ENCODE measurements around the gene DDX39A. TPM values are rescaled to one million over a fixed set of nuclear protein-coding genes. Genes with fewer than 3 reads are reported as not detected.

The DDX39A gene
- total and polyA plus RNA-seq, 2 of the 8 experiments (the other 6 are each of a cell fraction or from before 2014, with no cell fraction given): 139 TPM

- no peak overlapping the region for H3K18ac ChIP-seq (ENCODE audit: extremely low read depth, low read length)
- H2BK120ac ChIP-seq (replicated peaks; ENCODE audit: low read depth, low read length): no peak overlapping the region
- no peak overlapping the region for H4K5ac ChIP-seq (ENCODE audit: insufficient read length, low read depth, low read length)
- ChIA-PET POLR2A (ENCODE audit: partially characterized antibody) (interaction anchor here (0.7 kb wide), 2 partner anchors 14 to 240 kb away, joined by 3 to 4 read pairs; no protein-coding TSS in a partner anchor), CTCF (ENCODE audit: partially characterized antibody) (interaction anchor here (0.6 to 1.0 kb wide), 4 partner anchors 9 to 1693 kb away, joined by 3 to 5 read pairs (median 4); no protein-coding TSS in a partner anchor)
- H3K56ac ChIP-seq (replicated peaks; ENCODE audit: insufficient read length, low read depth, low read length): no peak overlapping the region
- no peak overlapping the region for H3K9ac ChIP-seq (replicated peaks in 1 of 4; ENCODE audit: extremely low read depth in 1 of 4, low read depth in 3 of 4, low read length in 3 of 4)
- H2AFZ ChIP-seq (ENCODE audit: low read length): no peak overlapping the region
- no peak overlapping the region for H2BK15ac ChIP-seq (ENCODE audit: low read length)
- no peak overlapping the region for H2BK5ac ChIP-seq (ENCODE audit: low read depth, low read length)
- H4K91ac ChIP-seq (replicated peaks; ENCODE audit: insufficient read length, low read length): no peak overlapping the region
- H4K20me1 ChIP-seq (replicated peaks in 1 of 2; ENCODE audit: control insufficient read depth in 1 of 2, insufficient read depth in 2 of 2, low read length in 2 of 2): no peaks in the 10 kb centered on the region
- no peaks in the 10 kb centered on the region for H3K79me2 ChIP-seq (ENCODE audit: control insufficient read depth in 1 of 2, insufficient read depth in 2 of 2, low read length in 2 of 2)
- no peak overlapping the region for H3K4me3 ChIP-seq (ENCODE audit: extremely low read depth in 1 of 4, insufficient read depth in 2 of 4, low read depth in 3 of 4, low read length in 4 of 4)
- no peaks in the 10 kb centered on the region for H3K9me3 ChIP-seq (ENCODE audit: insufficient read depth in 2 of 2, low read depth in 1 of 2, low read length in 1 of 2)
- no peaks in the 10 kb centered on the region for H3K79me1 ChIP-seq (ENCODE audit: low read depth, low read length)
- H2BK12ac ChIP-seq (ENCODE audit: low read depth, low read length): no peak overlapping the region; the same call in 1 of the 2 replicates
- FAIRE-seq (no peak), DNase-seq (ENCODE audit: low read depth in 1 of 2, low spot score in 2 of 2) (no peak)
- H3K4me2 ChIP-seq (ENCODE audit: insufficient read depth in 1 of 2, low read depth in 2 of 2, low read length in 2 of 2): no peak overlapping the region
- WGBS, 2 experiments (ENCODE audit: extremely low coverage in 1 of 2, insufficient coverage in 1 of 2, insufficient read length in 1 of 2, insufficient replicate concordance in 2 of 2, low coverage in 1 of 2, low lambda C conversion rate in 2 of 2, missing lambda C conversion rate in 1 of 2): 95% methylated on average over 4 of the region's 4 CpGs; no CpG with 5 or more reads in 1 of the 2 experiments
- H3K14ac ChIP-seq (ENCODE audit: insufficient read length): no peak overlapping the region
- H4K8ac ChIP-seq (ENCODE audit: extremely low read depth, insufficient read depth, low read length): no peak overlapping the region
- no peak overlapping the region for H3K23ac ChIP-seq (ENCODE audit: insufficient read length)
- no peaks in the 10 kb centered on the region for H3K23me2 ChIP-seq (ENCODE audit: low read depth, low read length)
- H3K4ac ChIP-seq (replicated peaks; ENCODE audit: insufficient read length, low read depth, low read length): no peak overlapping the region
- no peak overlapping the region for H2BK20ac ChIP-seq (ENCODE audit: low read length)
- H3K36me3 ChIP-seq (ENCODE audit: control insufficient read depth in 2 of 4, insufficient read depth in 4 of 4, low read length in 3 of 4): no peaks in the 10 kb centered on the region
- H3K27ac ChIP-seq (ENCODE audit: low read depth, low read length): no peak overlapping the region
- H3K4me1 ChIP-seq (replicated peaks in 1 of 4; ENCODE audit: control insufficient read depth in 3 of 4, insufficient read depth in 4 of 4, low read length in 3 of 4): peaks cover 0 to 6% (median 3%) of the 10 kb centered on the region in 4 experiments; a peak in 4 of 7 replicates
- no peaks in the 10 kb centered on the region for H3K27me3 ChIP-seq (replicated peaks in 1 of 4; ENCODE audit: control insufficient read depth in 3 of 4, extremely low read depth in 1 of 4, insufficient read depth in 3 of 4, low read length in 3 of 4)
- no peak overlapping the region for H2AK5ac ChIP-seq (ENCODE audit: low read depth, low read length)
- TF ChIP-seq MAFK (IDR thresholded peaks at IDR 0.05; ENCODE audit: low read depth, low read length) (no peak), CHD2 (IDR thresholded peaks at IDR 0.05; ENCODE audit: low read length) (no peak), TCF12 (IDR thresholded peaks at IDR 0.05; ENCODE audit: low read depth, low read length) (no peak), KDM4A (IDR thresholded peaks at IDR 0.05; ENCODE audit: low read depth, low read length, severe bottlenecking) (no peak)
Observed at GRCh38 chr19:14370940-14371280, 48.2 kb downstream of the DDX39A start.

All from H1 (cell line).